HL-60 (cell line): Measurements from ENCODE around the gene ST6GALNAC2.

Experiments
- CTCF ChIP-seq: IDR thresholded peaks from one replicate; pipeline ENCODE4 v1.5.1; 2011; ENCODE audit warnings: low read length, control low read depth, inconsistent platforms; ENCODE audit not compliant: insufficient read depth
- POLR2AphosphoS5 ChIP-seq: IDR thresholded peaks from 2 replicates; pipeline ENCODE4 v1.6.1; 2012; ENCODE audit warnings: low read depth
- REST ChIP-seq: IDR thresholded peaks from 2 replicates; pipeline ENCODE4 v1.6.1; 2012; ENCODE audit warnings: low read depth; ENCODE audit not compliant: insufficient replicate concordance
- SPI1 ChIP-seq: IDR thresholded peaks from 2 replicates; pipeline ENCODE4 v1.6.1; 2012; ENCODE audit warnings: low read depth, mild to moderate bottlenecking, borderline replicate concordance

- TF ChIP-seq CTCF (no peak), SPI1 (no peak), POLR2AphosphoS5 (no peak), REST (no peak)
These were observed 47.3 kb downstream of the ST6GALNAC2 start for GRCh38 chr17:76538281-76538931.
